Glutamatergic neuron (in vitro differentiated cells): ENCODE data around the gene RASA3. TPM values are rescaled to one million over a fixed set of nuclear protein-coding genes. Genes with fewer than 3 reads are reported as not detected.
"Not testable (repeated sequence)": the region's sequence is repeated elsewhere in the genome, so short reads cannot be mapped to it uniquely, and the experiment has no call there.

Source experiments
- DNase-seq: peaks from one replicate; pipeline ENCODE4 v3.0.0; 2022
- H3K27ac Mint-ChIP-seq: one replicate; pipeline ENCODE4 v1.8.0; 2020; ENCODE audit warnings: mild to moderate bottlenecking, mixed read lengths, inconsistent platforms; ENCODE audit not compliant: unreplicated experiment
- H3K27me3 Mint-ChIP-seq: one replicate; pipeline ENCODE4 v1.8.0; 2020; ENCODE audit warnings: mild to moderate bottlenecking, moderate library complexity, mixed read lengths, inconsistent platforms; ENCODE audit not compliant: unreplicated experiment
- H3K36me3 Mint-ChIP-seq: one replicate; pipeline ENCODE4 v1.8.0; 2020; ENCODE audit warnings: mild to moderate bottlenecking, mixed read lengths, inconsistent platforms; ENCODE audit not compliant: unreplicated experiment
- H3K4me1 Mint-ChIP-seq: one replicate; pipeline ENCODE4 v1.8.0; 2020; ENCODE audit warnings: mild to moderate bottlenecking, low read depth, mixed read lengths, inconsistent platforms; ENCODE audit not compliant: unreplicated experiment
- H3K4me3 Mint-ChIP-seq: one replicate; pipeline ENCODE4 v1.8.0; 2020; ENCODE audit warnings: mild to moderate bottlenecking, mixed read lengths, inconsistent platforms; ENCODE audit not compliant: unreplicated experiment
- H3K9me3 Mint-ChIP-seq: one replicate; pipeline ENCODE4 v1.8.0; 2020; ENCODE audit warnings: mild to moderate bottlenecking, moderate library complexity, mixed read lengths, inconsistent platforms; ENCODE audit not compliant: unreplicated experiment
- CTCF ChIP-seq: fragments of 200-600 bp; sonication (generic); IDR thresholded peaks from one replicate; pipeline ENCODE4 v1.5.0; 2021; ENCODE audit not compliant: partially characterized antibody, unreplicated experiment
- total RNA-seq: library from RNA; stranded (reverse); fragmentation: NEBNext Ultra II Directional; extraction: Animal tissue kit (Norgen Biotek cat#: 25700); gene quantifications from one replicate; pipeline ENCODE4 v1.2.1, GENCODE V29; 2021; ENCODE audit not compliant: unreplicated experiment

RASA3 gene
- total RNA-seq, 1 donor from 2014 or later, result 15.2 TPM

- Mint-ChIP-seq H3K36me3 (peaks cover 4% of the 10 kb centered on the region), H3K4me3 (peak overlapping the region; percentile 79), H3K9me3 (peaks cover 18% of the 10 kb centered on the region), H3K27ac (peak overlapping the region; percentile 48), H3K27me3 (peaks cover 17% of the 10 kb centered on the region), H3K4me1 (peaks cover 31% of the 10 kb centered on the region)
- no peak for TF ChIP-seq CTCF
- DNase-seq, result no peak
These were observed 55.1 kb downstream of the RASA3 start for GRCh38 chr13:114077099-114077932.

- DNase-seq, result no peak
- H3K4me3 Mint-ChIP-seq, result peak overlapping the region; percentile 79
- peaks cover 2% of the 10 kb centered on the region for H3K36me3 Mint-ChIP-seq
- H3K27ac Mint-ChIP-seq, result peak overlapping the region; percentile 46
- H3K27me3 Mint-ChIP-seq, result peaks cover 15% of the 10 kb centered on the region
- H3K9me3 Mint-ChIP-seq, result peaks cover 16% of the 10 kb centered on the region
- H3K4me1 Mint-ChIP-seq, result peaks cover 36% of the 10 kb centered on the region
- TF ChIP-seq CTCF, result no peak
These were observed 55.9 kb downstream of the RASA3 start for GRCh38 chr13:114076329-114077090.

GRCh38 chr13:114075811-114076210, 56.6 kb downstream of the RASA3 start:
- not testable (repeated sequence) for H3K36me3 Mint-ChIP-seq, H3K4me3 Mint-ChIP-seq, DNase-seq, H3K27ac Mint-ChIP-seq
- Mint-ChIP-seq H3K9me3 (peaks cover 19% of the 10 kb centered on the region), H3K4me1 (peaks cover 36% of the 10 kb centered on the region), H3K27me3 (peaks cover 14% of the 10 kb centered on the region)

- Mint-ChIP-seq H3K4me3 (no peak overlapping the region), H3K27ac (no peak overlapping the region), H3K4me1 (peaks cover 36% of the 10 kb centered on the region)
These were observed 57.6 kb downstream of the RASA3 start for GRCh38 chr13:114074671-114075315.

More at GRCh38 chr13:114074671-114075315, 57.6 kb downstream of the RASA3 start:
- TF ChIP-seq CTCF, result no peak
- no peaks in the 10 kb centered on the region for H3K36me3 Mint-ChIP-seq
- H3K9me3 Mint-ChIP-seq, result peaks cover 19% of the 10 kb centered on the region
- DNase-seq, result no peak
- H3K27me3 Mint-ChIP-seq, result peaks cover 12% of the 10 kb centered on the region
